Activated T-cell treated with anti-CD3 and anti-CD28 coated beads, Interleukin-2, amount 50 U/mL, for 4 hours (primary cell): ENCODE results near the gene CYB5B. TPM values are rescaled to one million over a fixed set of nuclear protein-coding genes. Genes with fewer than 3 reads are reported as not detected.

Source experiments
- ATAC-seq, 2 donors: fragments of 200-7000 bp; cut with Tn5 transposase; one replicate each; pipeline ENCODE4 v1.10.0; 2021
- DNase-seq: peaks from one replicate; pipeline ENCODE4 v3.0.0-alpha.2; 2020
- H3K27me3 Mint-ChIP-seq: one replicate; pipeline ENCODE4 v1.8.0; 2021; ENCODE audit warnings: low read depth, mixed read lengths
- H3K36me3 Mint-ChIP-seq: one replicate; pipeline ENCODE4 v1.8.0; 2022; ENCODE audit warnings: mixed read lengths; ENCODE audit not compliant: insufficient read depth
- H3K4me1 Mint-ChIP-seq: one replicate; pipeline ENCODE4 v1.8.0; 2021; ENCODE audit warnings: low read depth, mixed read lengths
- H3K4me3 Mint-ChIP-seq: one replicate; pipeline ENCODE4 v1.8.0; 2021; ENCODE audit warnings: mild to moderate bottlenecking, moderate library complexity, mixed read lengths
- H3K9me3 Mint-ChIP-seq: one replicate; pipeline ENCODE4 v1.8.0; 2021; ENCODE audit warnings: mixed read lengths
- total RNA-seq, 3 donors: library from RNA; stranded (reverse); gene quantifications; one replicate each; pipeline ENCODE4 v1.2.1, GENCODE V29; 2021

CYB5B gene
- total RNA-seq, 3 donors from 2014 or later, result 112 to 124 (median 114) TPM

GRCh38 chr16:69498926-69499325 lies 74.5 kb downstream of the CYB5B start:
- no peak overlapping the region for H3K4me3 Mint-ChIP-seq
- H3K27me3 Mint-ChIP-seq, result no peaks in the 10 kb centered on the region
- ATAC-seq (no peak), DNase-seq (no peak)
- peaks cover 6% of the 10 kb centered on the region for H3K4me1 Mint-ChIP-seq
- H3K9me3 Mint-ChIP-seq, result no peaks in the 10 kb centered on the region
- no peaks in the 10 kb centered on the region for H3K36me3 Mint-ChIP-seq

DNA sequence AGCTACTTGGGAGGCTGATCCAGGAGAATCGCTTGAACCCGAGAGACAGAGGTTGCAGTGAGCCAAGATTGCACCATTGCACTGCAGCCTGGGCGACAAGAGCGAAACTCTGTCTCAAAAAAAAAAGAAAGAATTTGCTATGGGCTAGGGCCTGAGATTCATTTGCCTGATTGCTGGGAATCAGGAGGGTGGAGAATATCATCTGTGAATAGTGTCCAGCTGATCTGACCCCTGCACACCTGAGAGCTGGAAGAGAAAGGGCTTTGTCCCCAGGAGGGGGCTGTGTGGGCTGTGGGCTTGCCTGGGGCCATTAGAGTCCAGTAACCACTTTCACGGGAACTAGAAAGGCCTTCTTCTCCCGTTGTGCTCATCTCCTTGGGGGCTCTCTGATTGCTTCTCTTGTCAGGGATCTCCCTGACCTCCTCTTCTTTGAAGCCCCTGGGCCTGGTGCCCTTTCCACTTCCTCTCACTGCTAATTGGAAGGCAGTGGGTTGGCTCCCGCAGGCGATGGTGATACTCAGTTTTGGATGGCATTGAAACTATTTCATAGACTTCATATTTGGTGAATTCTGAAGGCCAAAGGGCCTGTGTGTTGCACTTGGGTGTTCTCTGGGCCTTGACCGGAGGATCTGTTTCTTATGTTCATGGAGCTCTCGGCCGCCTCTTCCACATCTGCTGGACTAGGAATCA lies 75.3 kb downstream of the CYB5B start:
- Mint-ChIP-seq H3K36me3 (no peaks in the 10 kb centered on the region), H3K27me3 (no peaks in the 10 kb centered on the region), H3K4me3 (no peak overlapping the region), H3K4me1 (peaks cover 6% of the 10 kb centered on the region), H3K9me3 (no peaks in the 10 kb centered on the region)
- ATAC-seq (no peak), DNase-seq (no peak)

- DNase-seq (no peak), ATAC-seq (no peak)
- Mint-ChIP-seq H3K4me1 (peaks cover 6% of the 10 kb centered on the region), H3K4me3 (no peak overlapping the region), H3K9me3 (no peaks in the 10 kb centered on the region), H3K27me3 (no peaks in the 10 kb centered on the region), H3K36me3 (no peaks in the 10 kb centered on the region)
Observed at GRCh38 chr16:69500496-69500895, 76.1 kb downstream of the CYB5B start.

DNA sequence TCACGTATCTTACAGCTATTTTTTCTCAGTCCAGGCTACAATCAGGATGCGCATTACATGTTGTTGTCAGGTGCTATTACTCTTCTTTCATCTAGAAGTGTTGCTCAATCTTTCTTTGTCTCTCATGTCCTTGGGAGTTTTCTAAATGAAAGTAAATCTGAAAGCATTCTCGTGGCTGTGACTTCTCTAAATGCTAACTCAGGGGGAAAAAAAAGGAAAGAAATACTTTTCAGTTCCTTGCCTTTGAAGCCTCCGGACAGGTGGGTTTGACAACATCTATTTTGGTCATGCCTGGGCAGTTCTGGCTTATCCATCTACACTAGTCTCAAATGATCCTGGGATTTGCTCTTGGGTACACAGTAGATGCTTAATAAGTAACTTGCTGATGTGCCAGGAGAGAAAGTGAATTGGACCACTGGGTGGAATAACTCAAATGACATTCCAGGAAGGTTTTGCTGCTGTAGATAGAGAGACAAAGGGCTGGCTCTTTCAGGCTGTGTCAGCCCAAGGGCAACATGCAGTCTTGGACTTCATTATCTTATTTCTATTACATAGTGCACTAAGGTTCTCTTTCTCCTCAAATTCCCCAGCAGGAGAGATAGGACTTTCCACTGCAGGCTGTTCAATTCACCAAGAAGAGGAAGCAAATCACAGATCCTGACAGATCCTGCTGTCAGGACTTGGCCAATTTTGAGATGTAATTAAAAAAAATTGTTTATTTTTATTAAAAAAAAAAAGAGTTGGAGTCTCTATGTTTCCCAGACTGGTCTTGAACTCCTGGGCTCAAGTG lies 77.7 kb downstream of the CYB5B start:
- no peaks in the 10 kb centered on the region for H3K9me3 Mint-ChIP-seq
- H3K4me3 Mint-ChIP-seq, result no peak overlapping the region
- no peaks in the 10 kb centered on the region for H3K27me3 Mint-ChIP-seq
- no peaks in the 10 kb centered on the region for H3K36me3 Mint-ChIP-seq
- DNase-seq (no peak), ATAC-seq (no peak)
- H3K4me1 Mint-ChIP-seq, result peaks cover 6% of the 10 kb centered on the region

- Mint-ChIP-seq H3K4me1 (peaks cover 6% of the 10 kb centered on the region), H3K4me3 (no peak overlapping the region), H3K9me3 (no peaks in the 10 kb centered on the region), H3K36me3 (no peaks in the 10 kb centered on the region), H3K27me3 (no peaks in the 10 kb centered on the region)
- DNase-seq (no peak), ATAC-seq (no peak)
Observed at GRCh38 chr16:69503244-69503643, 78.8 kb downstream of the CYB5B start.

DNA sequence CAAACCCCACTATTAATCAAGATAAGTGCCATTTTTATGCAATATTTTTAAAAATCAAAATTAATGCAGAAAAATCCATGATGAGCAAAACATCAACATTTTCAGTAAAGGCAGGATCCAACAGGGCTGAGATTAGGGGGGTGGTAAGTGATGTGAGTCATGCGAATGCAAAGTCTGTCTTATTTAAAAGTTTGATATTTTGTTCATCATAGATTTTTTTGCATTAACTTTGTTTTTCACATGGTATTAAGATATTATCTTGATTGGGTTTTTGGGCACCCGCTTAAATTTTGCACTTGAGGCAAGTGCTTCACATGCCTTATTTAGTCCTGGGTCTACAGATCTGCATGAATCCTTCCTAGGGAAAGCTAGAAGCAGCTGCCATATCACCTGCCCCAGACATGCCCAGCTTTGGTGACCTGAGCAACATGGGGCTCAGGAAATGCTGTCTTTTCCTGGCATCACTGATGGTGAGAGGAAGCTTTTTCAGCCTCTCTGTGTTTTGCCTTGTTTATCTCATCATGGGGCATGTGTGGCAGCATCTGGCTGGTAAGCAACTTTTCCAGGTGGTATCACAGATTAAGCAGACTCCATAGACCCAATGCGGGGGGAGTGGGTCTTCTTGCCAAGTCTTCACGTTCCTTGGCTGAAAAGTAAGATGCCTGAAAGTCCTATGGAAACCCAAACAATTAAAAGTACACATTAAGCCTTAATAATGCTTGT lies 83.8 kb downstream of the CYB5B start:
- H3K9me3 Mint-ChIP-seq, result no peaks in the 10 kb centered on the region
- no peaks in the 10 kb centered on the region for H3K36me3 Mint-ChIP-seq

DNA sequence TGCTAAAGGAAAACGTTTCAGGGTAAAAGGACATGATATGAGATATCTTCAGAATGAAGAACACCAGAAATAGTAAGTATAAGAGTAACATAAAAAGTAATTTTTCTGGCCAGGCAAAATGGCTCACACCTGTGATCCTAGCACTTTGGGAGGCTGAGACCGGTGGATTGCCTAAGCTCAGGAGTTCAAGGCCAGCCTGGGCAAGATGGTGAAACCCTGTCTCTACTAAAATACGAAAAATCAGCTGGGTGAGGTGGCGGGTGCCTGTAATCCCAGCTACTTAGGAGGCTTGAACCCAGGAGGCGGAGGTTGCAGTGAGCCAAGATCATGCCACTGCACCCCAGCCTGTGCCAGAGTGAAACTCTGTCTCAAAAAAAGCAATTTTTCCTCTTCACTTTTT lies 84.7 kb downstream of the CYB5B start:
- H3K9me3 Mint-ChIP-seq, result no peaks in the 10 kb centered on the region
- no peaks in the 10 kb centered on the region for H3K4me1 Mint-ChIP-seq
- no peak for DNase-seq
- H3K27me3 Mint-ChIP-seq, result no peaks in the 10 kb centered on the region
- ATAC-seq, result no peak
- no peaks in the 10 kb centered on the region for H3K36me3 Mint-ChIP-seq
- H3K4me3 Mint-ChIP-seq, result no peak overlapping the region

More for the DNA sequence above, 83.8 kb downstream of the CYB5B start:
- ATAC-seq (no peak), DNase-seq (no peak)
- no peaks in the 10 kb centered on the region for H3K4me1 Mint-ChIP-seq
- no peaks in the 10 kb centered on the region for H3K27me3 Mint-ChIP-seq
- H3K4me3 Mint-ChIP-seq, result no peak overlapping the region

GRCh38 chr16:69511651-69512050 lies 87.2 kb downstream of the CYB5B start:
- ATAC-seq, result no peak

GRCh38 chr16:69513180-69513966 lies 89.0 kb downstream of the CYB5B start:
- no peaks in the 10 kb centered on the region for H3K4me1 Mint-ChIP-seq
- no peak for ATAC-seq
- H3K9me3 Mint-ChIP-seq, result no peaks in the 10 kb centered on the region
- no peak for DNase-seq
- H3K27me3 Mint-ChIP-seq, result no peaks in the 10 kb centered on the region
- no peak overlapping the region for H3K4me3 Mint-ChIP-seq
- H3K36me3 Mint-ChIP-seq, result no peaks in the 10 kb centered on the region

More at GRCh38 chr16:69511651-69512050, 87.2 kb downstream of the CYB5B start:
- Mint-ChIP-seq H3K4me1 (no peaks in the 10 kb centered on the region), H3K36me3 (no peaks in the 10 kb centered on the region), H3K4me3 (no peak overlapping the region), H3K27me3 (no peaks in the 10 kb centered on the region), H3K9me3 (no peaks in the 10 kb centered on the region)
- DNase-seq, result no peak

DNA sequence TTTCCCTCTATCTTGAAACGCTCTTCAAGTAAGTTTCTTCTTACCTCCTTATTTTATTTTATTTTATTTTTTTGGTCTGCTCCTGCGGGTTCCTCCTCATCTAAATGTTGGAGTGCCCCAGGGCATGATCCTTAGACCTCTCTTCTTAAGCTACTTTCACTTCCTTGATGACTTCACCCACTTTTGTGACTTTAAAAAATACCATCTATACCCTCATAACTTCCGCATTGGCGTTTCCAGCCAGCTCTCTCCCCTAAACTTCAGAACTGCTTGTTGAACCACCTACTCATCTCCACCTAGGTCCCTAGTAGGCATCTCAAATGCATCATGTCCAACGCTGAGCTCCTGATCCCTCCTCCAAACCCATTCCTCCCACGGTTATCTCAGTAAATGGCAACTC lies 89.9 kb downstream of the CYB5B start:
- H3K9me3 Mint-ChIP-seq, result no peaks in the 10 kb centered on the region
- no peaks in the 10 kb centered on the region for H3K27me3 Mint-ChIP-seq
- ATAC-seq (no peak), DNase-seq (no peak)
- no peaks in the 10 kb centered on the region for H3K4me1 Mint-ChIP-seq
- no peak overlapping the region for H3K4me3 Mint-ChIP-seq
- no peaks in the 10 kb centered on the region for H3K36me3 Mint-ChIP-seq

Other genes with a start within 250 kb of the CYB5B start
- 10 to 100 TPM; 11.7 to 15.5 (median 13.1) TPM for gene SNTB2, start 237.5 kb upstream of the CYB5B start, total RNA-seq
- gene VPS4A, start 113.3 kb upstream of the CYB5B start, total RNA-seq, result 10 to 100 TPM; 41.5 to 45.8 (median 44.1) TPM
- gene PDF, start 94.0 kb upstream of the CYB5B start, total RNA-seq, result 10 to 100 TPM; 38.2 to 46.7 (median 43.4) TPM
- 10 to 100 TPM; 34.6 to 47.0 (median 43.1) TPM for gene COG8, start 85.1 kb upstream of the CYB5B start, total RNA-seq
- gene NIP7, start 84.8 kb upstream of the CYB5B start, total RNA-seq, result 100 to 1,000 TPM; 129 to 136 (median 132) TPM
- gene TMED6, start 72.8 kb upstream of the CYB5B start, total RNA-seq, result 1 to 10 TPM in 2 of 3 donors, under 1 TPM in 1; 0.90 to 1.5 (median 1.1) TPM
- 10 to 100 TPM; 46.5 to 53.4 (median 49.0) TPM for gene TERF2, start 38.6 kb upstream of the CYB5B start, total RNA-seq
- 10 to 100 TPM; 32.8 to 36.4 (median 33.2) TPM for gene NFAT5, start 141.3 kb downstream of the CYB5B start, total RNA-seq